Ovary (tissue), 9 donors: ENCODE measurements around the gene MOB4. TPM values are rescaled to one million over a fixed set of nuclear protein-coding genes. Genes with fewer than 3 reads are reported as not detected.

Source experiments
- DNase-seq, 5 donors: peaks; one replicate each; pipeline ENCODE4 v3.0.0-alpha.2; 2019 to 2020
- H3K27ac ChIP-seq, 2 donors: fragments of 200-600 bp; one replicate each; pipeline versions ENCODE4 v1.5.1 to v1.8.0; 2019 to 2022
- H3K27me3 ChIP-seq: fragments of 200-600 bp; one replicate; pipeline ENCODE4 v1.8.0; 2022
- H3K36me3 ChIP-seq: fragments of 200-600 bp; sonication (generic); one replicate; pipeline ENCODE4 v1.5.1; 2019
- H3K4me1 ChIP-seq: one replicate; pipeline ENCODE4 v1.8.1; 2013; ENCODE audit warnings: mild to moderate bottlenecking, moderate library complexity; ENCODE audit not compliant: insufficient read depth
- H3K4me3 ChIP-seq: fragments of 200-600 bp; sonication (generic); one replicate; pipeline ENCODE4 v1.5.1; 2017
- H3K9me3 ChIP-seq, 2 donors: fragments of 200-600 bp in 1 of 2; sonication (generic) in 1 of 2; one replicate each; pipeline versions ENCODE4 v1.5.1 to v1.8.1; 2013 to 2019; ENCODE audit warnings: mild to moderate bottlenecking in 1 of 2, moderate library complexity in 1 of 2
- EP300 ChIP-seq: sonication (generic); formaldehyde crosslinking; IDR thresholded peaks from one replicate; pipeline ENCODE4 v1.6.1; 2017; ENCODE audit warnings: antibody characterized with exemption
- POLR2A ChIP-seq: fragments of 450-650 bp; IDR thresholded peaks from one replicate; pipeline ENCODE4 v1.6.1; 2017; ENCODE audit warnings: antibody characterized with exemption, mild to moderate bottlenecking, moderate library complexity
- WGBS, 3 donors: extraction: QIAGEN DNeasy Blood & Tissue Kit in 1 of 3; methylation state at CpG; one replicate each; pipeline versions ENCODE4 v1.1.5 to v1.1.7; 2013 to 2017; 5-methylcytosine and 5-hydroxymethylcytosine counted together
- intact Hi-C, 4 donors: fragments of 100-400 bp; cut with DNase I; formaldehyde crosslinking; loops; one replicate each; pipeline versions ENCODE4 v1.11.0 to v1.15.1; 2022 to 2023
- polyA plus RNA-seq, 2 donors: library from polyadenylated mRNA; stranded (reverse); fragments of 200-250 nt in 1 of 2; fragments of 350-450 nt in 1 of 2; fragmentation: Illumina TruSeq in 1 of 2; extraction: RNeasy Lipid Tissue Mini Kit (QIAGEN cat#74804) in 1 of 2; gene quantifications; one replicate each; pipeline ENCODE4 v1.2.3, GENCODE V29; 2013 to 2014
- small RNA-seq: library from RNA; depleted of rRNA; stranded (forward); fragments of <200 nt; gene quantifications from one replicate; pipeline ENCODE3, GENCODE V24; 2016
- total RNA-seq, 7 donors: library from RNA; depleted of rRNA in 2 of 7; stranded (reverse); fragments of >200 nt in 2 of 7; fragmentation: NEBNext Ultra II Directional in 3 of 7; extraction: Animal tissue kit (Norgen Biotek cat#: 25700) in 3 of 7; gene quantifications; one replicate each; pipeline versions ENCODE4 v1.1.0 to v1.2.4, GENCODE V29; 2016 to 2023
- TF ChIP-seq, protein P1 (sequence below), 3 donors: fragments of 450-650 bp in 2 of 3; fragments of 200-600 bp in 1 of 3; IDR thresholded peaks; one replicate each; pipeline versions ENCODE4 v1.5.1 to v1.8.0; 2016 to 2022; ENCODE audit warnings: antibody characterized with exemption in 3 of 3, mild to moderate bottlenecking in 1 of 3
- donor health status: DM: no; HTN: no; CAD: no; lungs with moderate emphysema.
- donor health status: DM: no; HTN: no; CAD: no.
- donor health status: Bipolar disorder and iron deficiency.
- donor health status: DM: yes; HTN: yes; CAD: no.
- donor health status: DM: no; HTN: no; CAD: no.
- donor health status: DM: yes; HTN: yes; CAD: no.

The MOB4 gene
- total and polyA plus RNA-seq, 9 donors, result 18.7 to 36.2 (median 25.5) TPM

- Histone ChIP-seq H3K36me3 (no peaks in the 10 kb centered on the region), H3K27ac (no peak overlapping the region), H3K9me3 (no peaks in the 10 kb centered on the region), H3K4me1 (no peaks in the 10 kb centered on the region), H3K4me3 (no peak overlapping the region), H3K27me3 (no peaks in the 10 kb centered on the region)
- WGBS, 3 donors, result 66 to 80% (median 69%) methylated on average over 2 of the region's 2 CpGs
- DNase-seq, result no peak
- intact Hi-C loops, result no loop called here
- no peak for TF ChIP-seq POLR2A
- TF ChIP-seq, protein P1, sequence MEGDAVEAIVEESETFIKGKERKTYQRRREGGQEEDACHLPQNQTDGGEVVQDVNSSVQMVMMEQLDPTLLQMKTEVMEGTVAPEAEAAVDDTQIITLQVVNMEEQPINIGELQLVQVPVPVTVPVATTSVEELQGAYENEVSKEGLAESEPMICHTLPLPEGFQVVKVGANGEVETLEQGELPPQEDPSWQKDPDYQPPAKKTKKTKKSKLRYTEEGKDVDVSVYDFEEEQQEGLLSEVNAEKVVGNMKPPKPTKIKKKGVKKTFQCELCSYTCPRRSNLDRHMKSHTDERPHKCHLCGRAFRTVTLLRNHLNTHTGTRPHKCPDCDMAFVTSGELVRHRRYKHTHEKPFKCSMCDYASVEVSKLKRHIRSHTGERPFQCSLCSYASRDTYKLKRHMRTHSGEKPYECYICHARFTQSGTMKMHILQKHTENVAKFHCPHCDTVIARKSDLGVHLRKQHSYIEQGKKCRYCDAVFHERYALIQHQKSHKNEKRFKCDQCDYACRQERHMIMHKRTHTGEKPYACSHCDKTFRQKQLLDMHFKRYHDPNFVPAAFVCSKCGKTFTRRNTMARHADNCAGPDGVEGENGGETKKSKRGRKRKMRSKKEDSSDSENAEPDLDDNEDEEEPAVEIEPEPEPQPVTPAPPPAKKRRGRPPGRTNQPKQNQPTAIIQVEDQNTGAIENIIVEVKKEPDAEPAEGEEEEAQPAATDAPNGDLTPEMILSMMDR (IDR thresholded peaks at IDR 0.05), result no peak
- TF ChIP-seq EP300, result no peak
Measured at GRCh38 chr2:197601726-197602125, 85.9 kb downstream of the MOB4 start.

Small RNA genes within 50 kb of the gene (small RNA-seq; reads per million reads assigned to genes)
- not detected for gene AC020550.1

Other genes with a start within 250 kb of the MOB4 start
- gene ANKRD44, start 205.3 kb upstream of the MOB4 start, total RNA-seq, result 10 to 100 TPM in 6 of 7 donors, 1 to 10 TPM in 1; 9.2 to 60.0 (median 11.5) TPM
- 10 to 100 TPM in 1 of 2 donors, 1 to 10 TPM in 1; 2.6 to 10.1 TPM for gene ANKRD44, start 205.3 kb upstream of the MOB4 start, polyA plus RNA-seq
- gene SF3B1, start 81.0 kb upstream of the MOB4 start, total RNA-seq, result 100 to 1,000 TPM; 190 to 336 (median 245) TPM
- gene SF3B1, start 81.0 kb upstream of the MOB4 start, polyA plus RNA-seq, result 100 to 1,000 TPM; 189 to 245 TPM
- 10 to 100 TPM; 16.4 to 23.1 (median 18.4) TPM for gene COQ10B, start 62.5 kb upstream of the MOB4 start, total RNA-seq
- 10 to 100 TPM; 12.8 to 16.0 TPM for gene COQ10B, start 62.5 kb upstream of the MOB4 start, polyA plus RNA-seq
- 100 to 1,000 TPM; 146 to 289 (median 192) TPM for gene HSPD1, start 16.2 kb upstream of the MOB4 start, total RNA-seq
- 100 to 1,000 TPM; 153 to 343 TPM for gene HSPD1, start 16.2 kb upstream of the MOB4 start, polyA plus RNA-seq
- 100 to 1,000 TPM in 1 of 7 donors, 10 to 100 TPM in 6; 57.8 to 110 (median 69.5) TPM for gene HSPE1, start 15.7 kb upstream of the MOB4 start, total RNA-seq
- gene HSPE1, start 15.7 kb upstream of the MOB4 start, polyA plus RNA-seq, result 100 to 1,000 TPM in 1 of 2 donors, 10 to 100 TPM in 1; 67.2 to 128 TPM
- 10 to 100 TPM in 6 of 7 donors, 1 to 10 TPM in 1; 9.7 to 22.1 (median 15.3) TPM for gene RFTN2, start 159.5 kb downstream of the MOB4 start, total RNA-seq
- 10 to 100 TPM in 1 of 2 donors, 1 to 10 TPM in 1; 8.1 to 13.4 TPM for gene RFTN2, start 159.5 kb downstream of the MOB4 start, polyA plus RNA-seq
- 1 to 10 TPM; 3.2 to 7.7 (median 5.0) TPM for gene MARS2, start 189.3 kb downstream of the MOB4 start, total RNA-seq
- 1 to 10 TPM; 1.8 to 4.7 TPM for gene MARS2, start 189.3 kb downstream of the MOB4 start, polyA plus RNA-seq